KG1 (cell line): ENCODE measurements around the gene CMSS1.

Experiments used
- DNase-seq: peaks from one replicate; lab custom pipeline; 2025; lab: John Stamatoyannopoulos, UW

Gene CMSS1

GRCh38 chr3:100057716-100058575 is 240.3 kb downstream of the CMSS1 start:
- DNase-seq = no peak

GRCh38 chr3:100059472-100059871 is 241.8 kb downstream of the CMSS1 start:
- no peak for DNase-seq

- no peak for DNase-seq
Measured at GRCh38 chr3:100060685-100061484, 243.2 kb downstream of the CMSS1 start.

GRCh38 chr3:100062665-100063064 is 245.0 kb downstream of the CMSS1 start:
- no peak for DNase-seq

DNA sequence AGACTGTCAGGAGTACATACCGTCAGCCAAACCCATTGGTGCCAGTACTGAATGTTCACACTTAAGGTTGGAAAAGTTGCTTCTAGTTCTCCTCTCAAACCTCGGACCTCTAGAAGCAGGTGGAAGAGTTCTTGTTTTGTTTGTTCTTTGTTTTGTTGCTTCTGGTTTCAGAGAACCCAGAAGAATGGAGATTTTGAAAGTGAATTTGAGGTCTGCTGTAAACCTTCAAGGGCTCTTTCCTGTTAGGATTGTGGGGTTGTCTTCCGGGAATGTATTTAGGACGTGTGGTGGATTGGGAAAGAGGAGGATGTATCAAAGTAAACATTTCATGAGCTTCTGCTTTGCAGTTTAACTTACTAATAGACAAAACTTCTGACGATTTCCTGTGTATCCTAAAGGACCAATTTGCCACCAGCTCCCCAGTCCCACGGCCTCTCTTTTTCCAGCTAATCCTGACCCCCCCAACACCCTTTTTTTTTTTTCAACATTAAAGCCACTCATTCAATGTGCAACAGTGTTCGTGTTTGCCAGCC is 246.3 kb downstream of the CMSS1 start:
- DNase-seq = no peak

GRCh38 chr3:100067589-100067988 is 249.9 kb downstream of the CMSS1 start:
- DNase-seq = no peak

- no peak for DNase-seq
Measured at GRCh38 chr3:100068826-100069225, 251.2 kb downstream of the CMSS1 start.

GRCh38 chr3:100069472-100069871 is 251.8 kb downstream of the CMSS1 start:
- no peak for DNase-seq

DNA sequence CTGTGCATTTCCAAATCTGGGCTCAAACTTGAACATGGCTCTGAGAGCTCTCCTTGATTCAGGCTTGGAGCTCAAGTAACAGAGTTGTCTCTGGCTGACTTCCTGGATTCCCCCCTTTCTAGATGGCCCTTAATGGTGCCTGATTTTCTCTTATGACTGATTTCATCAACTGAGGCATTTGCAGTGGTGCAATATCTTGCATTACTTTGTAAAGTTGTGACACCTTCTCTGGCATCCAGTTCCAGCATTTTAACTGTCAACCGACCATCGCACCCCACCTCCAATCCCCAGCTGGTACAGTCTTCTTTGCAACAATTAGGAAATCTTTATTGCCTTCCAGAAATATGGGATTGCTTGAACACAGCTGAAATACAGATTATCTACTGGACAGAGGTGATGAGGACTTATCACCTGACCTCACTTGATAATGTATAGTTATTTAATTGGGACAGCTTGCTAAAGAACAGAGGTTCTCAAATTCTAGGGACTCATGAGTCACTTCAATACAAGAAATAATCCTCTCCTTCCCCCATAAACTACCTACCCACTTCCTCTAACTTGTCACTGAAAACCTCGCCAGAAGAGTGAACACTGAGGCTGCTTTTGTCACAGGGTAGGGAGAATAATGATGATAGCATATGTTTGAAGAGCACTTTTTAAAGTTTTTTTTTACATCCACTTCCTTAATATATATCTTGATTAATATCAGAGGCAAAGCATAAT is 254.8 kb downstream of the CMSS1 start:
- DNase-seq = peak; percentile 61

DNA sequence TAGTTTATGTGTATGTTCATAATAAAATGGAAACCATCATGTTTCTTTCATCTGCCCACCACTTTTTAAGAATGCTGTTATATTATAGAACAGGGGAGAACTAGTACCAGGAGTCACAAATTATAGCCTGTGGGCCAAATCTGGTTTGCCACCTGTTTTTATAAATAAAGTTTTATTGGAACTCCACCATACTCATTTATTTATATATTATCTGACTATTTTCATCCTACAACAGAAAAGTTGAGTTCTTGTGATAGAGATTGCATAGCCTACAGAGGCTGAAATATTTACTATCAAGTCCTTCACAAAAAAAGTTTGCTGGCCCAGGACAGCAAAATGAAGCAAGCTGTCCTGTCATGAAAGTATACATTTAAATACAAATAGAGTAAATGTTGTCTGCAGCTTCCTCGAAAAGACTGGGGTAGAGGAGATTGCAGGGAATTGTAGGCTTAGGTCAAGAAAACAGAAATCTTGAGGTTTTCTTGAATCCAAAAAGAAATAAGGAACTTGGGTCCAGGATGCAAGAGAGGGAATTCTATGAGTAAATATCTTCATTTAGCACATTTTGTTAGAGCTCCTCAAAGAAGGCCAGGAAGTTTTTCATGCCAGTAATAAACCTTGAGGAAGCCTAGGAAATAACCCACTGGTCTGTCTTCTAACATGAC is 255.5 kb downstream of the CMSS1 start:
- DNase-seq = no peak

DNA sequence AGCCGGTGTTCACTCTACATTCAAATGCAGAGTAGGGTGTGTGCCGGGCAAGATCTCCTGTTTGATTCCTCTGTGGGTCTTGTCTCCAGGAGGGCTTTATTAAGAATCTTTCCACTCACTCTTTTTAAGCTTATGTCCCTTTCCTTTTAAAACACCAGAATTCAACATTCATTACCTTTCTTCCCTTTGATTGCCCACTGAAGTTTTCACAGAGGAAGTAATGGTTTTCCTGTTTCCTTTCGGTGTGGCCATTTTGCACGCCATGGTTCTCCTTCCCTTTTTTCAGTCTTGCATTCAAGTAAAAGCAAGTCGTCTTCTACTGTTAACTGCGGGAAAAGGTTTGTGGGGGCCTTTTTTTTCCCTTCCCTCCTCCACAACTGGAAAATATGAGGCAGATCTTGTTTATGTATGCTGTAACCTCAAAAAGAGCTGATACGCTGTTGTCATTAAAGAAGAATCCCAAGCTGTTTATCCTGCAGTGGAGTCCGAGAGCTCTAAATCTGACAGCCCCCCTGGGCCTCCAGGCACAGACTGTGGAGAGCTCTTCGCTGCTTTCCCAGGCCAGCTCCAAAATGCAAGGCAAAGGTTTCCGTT is 256.1 kb downstream of the CMSS1 start:
- peak; percentile 59 for DNase-seq

- no peak for DNase-seq
Measured at GRCh38 chr3:100075196-100075595, 257.5 kb downstream of the CMSS1 start.

DNA sequence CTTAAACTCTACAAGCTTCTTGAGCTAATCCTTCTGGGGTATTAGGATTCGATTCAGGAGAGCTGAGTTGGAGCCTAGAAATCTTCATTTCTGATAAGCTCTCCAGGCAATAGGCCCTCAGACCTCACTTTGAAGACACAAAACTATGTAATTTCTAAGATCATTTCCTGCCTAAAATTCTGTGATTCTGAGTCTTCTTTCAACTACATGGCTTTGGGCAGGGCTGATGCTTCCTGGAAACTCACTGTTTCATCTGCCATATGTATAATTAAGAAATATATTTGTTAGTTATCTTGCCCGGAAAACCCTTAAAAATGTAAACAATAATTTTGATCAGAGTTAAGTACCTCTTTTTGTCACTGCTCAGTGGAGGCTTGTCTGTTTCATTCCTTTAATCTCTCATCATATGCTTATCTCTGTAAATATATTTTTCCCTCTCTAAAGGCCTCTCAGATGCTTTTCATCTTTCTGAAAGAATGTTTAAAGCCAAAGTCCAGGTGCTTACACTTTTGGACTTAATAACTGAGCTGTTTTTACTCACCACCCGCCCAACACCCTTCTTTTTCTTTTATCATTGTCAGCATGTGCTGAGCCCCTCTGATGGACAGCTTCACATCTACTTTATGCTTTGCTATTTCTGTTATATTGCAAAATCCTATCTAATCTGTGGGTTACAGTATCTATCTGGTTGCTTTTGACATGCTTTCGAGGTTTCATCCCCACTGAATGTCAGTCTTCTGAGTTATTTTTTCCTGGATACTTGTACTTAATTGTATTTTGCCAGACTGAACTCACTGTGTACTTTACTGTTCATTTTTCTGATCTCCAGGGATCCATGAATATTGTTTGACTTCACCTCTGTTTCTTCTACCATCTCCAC is 258.4 kb downstream of the CMSS1 start:
- no peak for DNase-seq

DNA sequence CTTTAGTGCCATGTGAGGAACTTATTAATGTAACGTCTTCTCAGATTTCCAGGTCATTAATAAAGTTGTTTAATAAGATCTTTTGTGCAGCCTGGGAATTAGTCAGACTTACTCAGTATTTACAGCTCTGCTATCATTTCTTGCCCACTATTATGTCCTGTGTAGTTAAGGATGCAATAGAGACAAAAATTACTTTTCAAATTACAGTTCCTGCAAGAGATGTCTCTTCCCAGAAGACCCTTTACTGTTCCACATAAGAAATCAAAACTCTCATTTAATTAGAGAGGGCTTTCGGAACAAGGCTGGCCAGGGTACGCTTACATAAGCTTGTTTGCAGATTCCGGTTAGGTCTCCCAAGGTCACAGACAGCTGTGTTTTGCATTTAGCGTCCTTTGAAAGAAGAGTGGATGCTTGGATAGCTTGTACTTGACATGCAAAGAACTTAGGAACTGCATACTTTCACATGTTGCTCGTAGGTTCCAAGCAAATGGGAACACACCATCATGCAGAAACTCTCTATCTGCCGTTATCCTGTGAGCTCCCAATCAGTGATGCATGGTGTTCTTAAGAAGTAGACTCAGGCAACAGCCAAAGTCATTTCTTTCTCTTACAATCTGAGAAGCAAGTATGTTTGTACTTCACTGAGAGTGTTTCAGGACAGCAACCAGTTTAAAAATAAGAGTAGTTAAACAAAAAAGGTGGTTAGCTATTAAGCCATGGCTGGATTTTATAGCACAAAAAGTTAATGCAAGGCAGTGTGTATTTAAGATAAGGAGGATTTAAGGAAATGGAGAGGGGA is 259.3 kb downstream of the CMSS1 start:
- no peak for DNase-seq

GRCh38 chr3:100079328-100079727 is 261.7 kb downstream of the CMSS1 start:
- DNase-seq = no peak

- no peak for DNase-seq
Measured at GRCh38 chr3:100080573-100080972, 262.9 kb downstream of the CMSS1 start.

DNA sequence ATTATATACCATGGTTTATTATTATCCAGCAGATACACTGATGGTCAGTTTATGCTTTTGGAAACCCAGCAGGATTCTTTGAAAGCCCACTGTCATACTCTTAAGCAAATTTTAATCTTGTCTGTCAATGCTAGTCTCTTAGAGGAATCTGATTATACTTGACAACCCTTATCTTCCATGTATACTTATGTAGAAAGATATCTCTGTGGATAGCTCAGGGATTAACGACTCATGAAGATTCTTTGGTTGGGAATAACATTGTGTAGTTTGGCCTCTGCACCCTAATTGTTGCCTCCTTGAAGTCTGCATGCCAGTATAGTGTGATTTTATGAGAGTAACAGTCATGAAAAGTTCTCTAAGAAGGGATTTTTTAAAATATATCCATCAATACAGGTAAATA is 263.6 kb downstream of the CMSS1 start:
- no peak for DNase-seq

DNA sequence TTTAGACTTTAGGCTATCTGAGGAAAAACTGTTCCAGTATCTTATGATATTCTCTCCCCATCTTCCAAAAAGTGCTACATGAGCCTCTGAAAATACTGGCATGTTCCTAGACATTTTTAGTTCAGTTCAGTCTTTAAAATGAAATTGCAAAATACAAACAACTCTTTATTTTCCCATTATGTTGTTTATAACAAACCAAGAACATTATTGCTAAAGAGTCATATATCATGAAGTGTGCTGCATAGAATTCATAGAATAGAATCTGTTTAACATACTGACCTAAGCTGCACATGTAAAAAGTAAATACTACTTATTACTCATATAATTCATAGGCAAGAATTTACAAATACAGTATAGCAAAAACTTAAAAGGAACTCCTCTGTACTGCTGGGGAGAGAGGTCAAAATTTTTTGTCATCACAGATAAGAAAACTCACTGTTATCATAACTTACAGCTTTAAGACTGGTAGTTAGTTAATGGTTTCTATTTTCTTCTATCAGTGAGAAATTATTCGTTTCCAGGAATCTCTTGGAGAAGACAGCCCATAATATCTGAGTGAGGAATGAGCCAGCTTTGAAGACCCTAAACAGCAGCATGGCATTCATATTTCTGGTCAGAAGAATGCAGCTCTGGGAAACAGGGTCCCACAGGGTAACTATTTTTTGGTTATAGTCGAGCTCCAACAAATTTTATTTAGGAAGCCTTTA is 264.5 kb downstream of the CMSS1 start:
- no peak for DNase-seq

- DNase-seq = no peak
Measured at GRCh38 chr3:100082714-100083113, 265.1 kb downstream of the CMSS1 start.
